ENCODE data around the gene SPATA20.

DNA sequence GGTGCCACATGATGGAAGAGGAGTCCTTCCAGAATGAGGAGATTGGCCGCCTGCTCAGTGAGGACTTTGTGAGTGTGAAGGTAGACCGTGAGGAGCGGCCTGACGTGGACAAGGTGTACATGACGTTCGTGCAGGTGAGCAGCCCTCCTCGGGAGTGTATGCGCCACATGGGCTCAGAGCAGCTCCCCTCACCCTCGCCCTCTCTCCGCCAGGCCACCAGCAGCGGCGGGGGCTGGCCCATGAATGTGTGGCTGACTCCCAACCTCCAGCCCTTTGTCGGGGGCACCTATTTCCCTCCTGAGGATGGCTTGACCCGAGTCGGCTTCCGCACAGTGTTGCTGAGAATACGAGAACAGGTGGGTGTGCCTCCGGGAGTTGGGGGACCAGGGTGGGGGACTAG, 1.9 kb downstream of the SPATA20 start:
- TF ChIP-seq, protein P1, sequence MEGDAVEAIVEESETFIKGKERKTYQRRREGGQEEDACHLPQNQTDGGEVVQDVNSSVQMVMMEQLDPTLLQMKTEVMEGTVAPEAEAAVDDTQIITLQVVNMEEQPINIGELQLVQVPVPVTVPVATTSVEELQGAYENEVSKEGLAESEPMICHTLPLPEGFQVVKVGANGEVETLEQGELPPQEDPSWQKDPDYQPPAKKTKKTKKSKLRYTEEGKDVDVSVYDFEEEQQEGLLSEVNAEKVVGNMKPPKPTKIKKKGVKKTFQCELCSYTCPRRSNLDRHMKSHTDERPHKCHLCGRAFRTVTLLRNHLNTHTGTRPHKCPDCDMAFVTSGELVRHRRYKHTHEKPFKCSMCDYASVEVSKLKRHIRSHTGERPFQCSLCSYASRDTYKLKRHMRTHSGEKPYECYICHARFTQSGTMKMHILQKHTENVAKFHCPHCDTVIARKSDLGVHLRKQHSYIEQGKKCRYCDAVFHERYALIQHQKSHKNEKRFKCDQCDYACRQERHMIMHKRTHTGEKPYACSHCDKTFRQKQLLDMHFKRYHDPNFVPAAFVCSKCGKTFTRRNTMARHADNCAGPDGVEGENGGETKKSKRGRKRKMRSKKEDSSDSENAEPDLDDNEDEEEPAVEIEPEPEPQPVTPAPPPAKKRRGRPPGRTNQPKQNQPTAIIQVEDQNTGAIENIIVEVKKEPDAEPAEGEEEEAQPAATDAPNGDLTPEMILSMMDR (IDR thresholded peaks at IDR 0.05): no peak
- no peak for TF ChIP-seq POLR2A (IDR thresholded peaks at IDR 0.05)
